ENCODE results near the gene RINL.
A peak's percentile ranks its signal among the peaks of the same experiment; 100 is the strongest.
"Not testable (repeated sequence)": the region's sequence is repeated elsewhere in the genome, so short reads cannot be mapped to it uniquely, and the experiment has no call there.

RINL gene

DNA sequence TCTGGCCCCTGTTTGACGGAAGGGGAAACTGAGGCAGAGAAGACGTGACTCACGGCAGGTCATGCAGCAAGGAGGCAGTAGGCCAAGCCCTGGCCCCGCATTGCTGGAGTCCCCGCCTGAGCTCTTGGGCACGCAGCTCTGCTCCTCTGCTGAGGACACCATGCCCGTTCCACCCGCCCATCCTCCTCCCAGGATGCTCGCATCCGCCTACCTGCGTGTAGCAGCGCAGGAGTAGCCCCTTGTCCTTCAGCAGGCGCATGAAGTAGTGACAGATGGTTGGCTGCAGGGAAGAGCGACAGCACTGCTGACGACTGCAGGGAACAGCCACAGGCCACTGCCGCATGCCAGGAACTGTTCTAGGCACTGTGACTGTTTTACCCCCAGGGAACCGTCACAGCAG lies 10.8 kb upstream of the RINL start:
- peaks cover 0 to 7% (median 0%) of the 10 kb centered on the region in 11 experiments; a peak in 2 of 22 replicates for H4K20me1 ChIP-seq
- peak overlapping the region in 1 of 11 experiments; percentile 10; a peak in 1 of 22 replicates for H3K9ac ChIP-seq
- peak overlapping the region in 4 of 11 experiments; percentile 16 to 43 (median 34); a peak in 4 of 22 replicates for H3K4me2 ChIP-seq
- H3K4me1 ChIP-seq: peaks cover 0 to 28% (median 22%) of the 10 kb centered on the region in 10 experiments; a peak in 16 of 20 replicates
- no peak for TF ChIP-seq Cebpa-rat (IDR thresholded peaks at IDR 0.05)
- H3K36me3 ChIP-seq: peaks cover 18 to 82% (median 48%) of the 10 kb centered on the region in 11 experiments
- no peaks in the 10 kb centered on the region for H3K9me3 ChIP-seq (replicated peaks in 1 of 11)
- no peak overlapping the region for H3K27ac ChIP-seq
- no peaks in the 10 kb centered on the region for H3K27me3 ChIP-seq
- no peak overlapping the region for H3K4me3 ChIP-seq

DNA sequence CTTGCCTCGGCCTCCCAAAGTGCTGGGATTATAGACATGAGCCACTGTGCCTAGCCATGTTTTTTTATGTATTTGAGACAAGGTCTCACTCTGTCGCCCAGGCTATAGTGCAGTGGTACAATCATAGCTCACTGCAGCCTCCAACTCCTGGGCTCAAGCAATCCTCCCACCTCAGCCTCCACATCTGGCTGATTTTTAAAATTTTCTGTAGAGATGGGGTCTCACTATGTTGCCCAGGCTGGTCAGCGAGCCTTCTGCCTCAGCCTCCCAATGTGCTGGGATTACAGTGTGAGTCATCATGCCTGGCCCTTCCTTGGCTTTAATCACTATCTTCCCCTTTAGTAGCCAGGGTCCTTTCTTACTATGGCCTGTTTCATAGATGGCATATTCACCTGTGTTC lies 6.6 kb upstream of the RINL start:
- peaks cover under 1 to 57% (median 45%) of the 10 kb centered on the region in 10 experiments; a peak in 17 of 20 replicates for H3K4me1 ChIP-seq
- not testable (repeated sequence) for H4K20me1 ChIP-seq; H3K9ac ChIP-seq; H3K27ac ChIP-seq; H3K27me3 ChIP-seq; H3K4me3 ChIP-seq; H3K4me2 ChIP-seq; H3K9me3 ChIP-seq (replicated peaks in 1 of 11)
- H3K36me3 ChIP-seq: peaks cover 13 to 74% (median 37%) of the 10 kb centered on the region in 11 experiments

DNA sequence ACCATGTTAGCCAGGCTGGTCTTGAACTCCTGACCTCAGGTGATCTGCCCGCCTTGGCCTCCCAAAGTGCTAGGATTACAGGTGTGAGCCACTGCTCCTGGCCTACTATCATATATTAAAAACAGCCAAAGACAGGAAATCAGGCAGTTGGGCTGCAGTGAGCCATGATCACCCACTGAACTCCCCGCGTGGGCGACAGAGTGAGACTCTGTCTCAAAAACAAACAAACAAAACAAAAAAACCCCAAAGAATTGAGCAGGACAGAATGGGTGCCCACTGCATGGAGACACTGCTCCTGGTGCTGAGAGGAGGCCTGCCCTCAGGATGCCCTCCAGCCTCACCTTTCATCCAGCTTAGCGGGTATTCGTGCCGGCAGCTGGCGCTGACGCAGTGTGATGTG lies 5.2 kb upstream of the RINL start:
- peak overlapping the region in 2 of 11 experiments; percentile 3 to 38; a peak in 3 of 22 replicates for H3K9ac ChIP-seq
- H3K27ac ChIP-seq: peak overlapping the region in 2 of 11 experiments; percentile 28 to 42; a peak in 4 of 22 replicates
- no peaks in the 10 kb centered on the region for H3K27me3 ChIP-seq
- no peaks in the 10 kb centered on the region for H4K20me1 ChIP-seq
- peaks cover 14 to 64% (median 51%) of the 10 kb centered on the region in 10 experiments for H3K4me1 ChIP-seq
- H3K9me3 ChIP-seq (replicated peaks in 1 of 11): no peaks in the 10 kb centered on the region
- no peak overlapping the region for H3K4me3 ChIP-seq
- H3K4me2 ChIP-seq: peak overlapping the region in 8 of 11 experiments; percentile 26 to 69 (median 51); a peak in 13 of 22 replicates
- no peak for TF ChIP-seq Cebpa-rat (IDR thresholded peaks at IDR 0.05)
- H3K36me3 ChIP-seq: peaks cover 0 to 60% (median 23%) of the 10 kb centered on the region in 11 experiments; a peak in 20 of 22 replicates

DNA sequence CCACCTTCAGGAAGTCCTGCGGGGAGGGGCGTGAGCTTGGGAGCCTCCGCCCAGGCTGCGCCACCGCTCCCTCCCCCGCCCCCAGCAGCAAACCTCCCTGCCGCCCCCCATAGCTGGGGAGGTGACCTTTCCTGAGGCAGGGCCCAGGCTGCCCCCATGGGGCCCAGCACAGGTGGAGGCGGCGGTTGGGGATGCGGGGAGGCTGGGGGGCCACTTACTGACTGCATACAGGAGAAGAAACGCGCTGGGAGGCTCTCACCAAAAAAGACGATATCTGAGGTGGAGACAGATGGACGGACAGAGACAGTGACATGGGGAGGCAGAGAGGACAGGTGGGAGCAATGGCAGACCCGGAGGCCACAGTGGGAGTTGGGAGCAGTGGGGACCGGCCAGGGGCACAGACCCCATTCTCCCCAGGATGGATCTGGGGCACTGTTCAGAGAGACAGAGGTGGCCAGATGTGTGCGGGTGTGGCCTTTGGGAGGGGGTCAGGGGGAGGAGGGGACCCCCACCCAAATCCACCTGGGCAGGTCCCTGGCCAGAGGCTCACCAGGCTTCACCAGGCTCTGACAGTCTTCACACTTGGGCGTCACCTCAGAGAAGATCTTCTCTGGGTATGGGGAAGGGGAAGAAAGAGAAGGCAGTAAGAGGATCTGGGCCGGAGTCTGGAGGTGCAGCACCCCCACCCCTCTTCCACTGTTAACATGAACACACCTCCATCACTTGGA lies 3.0 kb upstream of the RINL start:
- Histone ChIP-seq H3K4me1 (peaks cover 36 to 80% (median 72%) of the 10 kb centered on the region in 10 experiments), H3K4me2 (peak overlapping the region in 7 of 11 experiments; percentile 7 to 99 (median 97); a peak in 9 of 22 replicates), H3K27ac (peak overlapping the region in 4 of 11 experiments; percentile 45 to 97 (median 71); a peak in 6 of 22 replicates), H3K27me3 (no peaks in the 10 kb centered on the region), H4K20me1 (no peaks in the 10 kb centered on the region), H3K9ac (peak overlapping the region in 2 of 11 experiments; percentile 18 to 29; a peak in 1 of 22 replicates), H3K36me3 (peaks cover 0 to 42% (median 13%) of the 10 kb centered on the region in 11 experiments; a peak in 13 of 22 replicates), H3K4me3 (no peak overlapping the region), H3K9me3 (replicated peaks in 1 of 11) (no peaks in the 10 kb centered on the region)
- TF ChIP-seq Cebpa-rat (IDR thresholded peaks at IDR 0.05): no peak

DNA sequence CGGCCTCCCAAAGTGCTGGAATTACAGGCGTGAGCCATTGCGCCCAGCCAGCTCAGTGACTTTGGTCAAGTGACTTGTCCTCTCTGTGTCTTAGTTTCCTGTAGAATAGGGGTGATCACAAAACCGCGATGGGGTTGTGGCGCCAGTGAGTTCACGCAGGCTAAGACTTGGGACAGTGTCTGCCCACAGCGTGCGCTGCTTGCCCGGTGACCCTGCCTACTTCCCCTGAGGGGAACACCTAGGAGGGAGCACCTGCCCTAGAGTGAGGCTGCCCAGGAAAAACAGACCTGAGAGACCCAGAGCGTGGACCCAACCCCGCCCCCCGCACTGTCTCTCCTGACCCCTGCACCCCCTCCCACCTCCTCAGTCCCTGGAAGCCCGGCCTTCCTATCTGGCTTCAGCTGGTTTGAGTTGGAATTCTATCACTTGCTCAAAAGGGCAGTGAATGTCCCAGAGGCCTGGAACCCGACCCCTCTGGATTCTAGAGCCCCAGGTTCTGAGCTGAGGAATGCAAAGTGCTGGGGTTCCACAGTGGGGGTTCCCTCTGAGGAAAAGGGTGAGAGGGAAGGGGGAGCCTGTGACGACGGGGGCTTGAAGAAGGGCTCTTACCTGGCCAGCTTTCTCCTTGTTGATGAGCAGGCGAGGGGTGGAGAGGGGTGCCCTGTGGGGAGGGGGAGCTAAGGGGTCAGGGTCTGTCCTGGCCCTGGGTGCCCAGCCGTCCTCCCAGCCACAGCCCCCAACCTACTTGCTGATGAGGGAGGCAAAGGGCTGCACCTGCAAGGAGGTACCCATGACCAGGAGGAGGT lies 2.2 kb upstream of the RINL start:
- H3K9me3 ChIP-seq (replicated peaks in 1 of 11): no peaks in the 10 kb centered on the region
- H4K20me1 ChIP-seq: no peaks in the 10 kb centered on the region
- no peak for TF ChIP-seq Cebpa-rat (IDR thresholded peaks at IDR 0.05)
- H3K4me3 ChIP-seq: no peak overlapping the region
- peak overlapping the region in 3 of 11 experiments; percentile 82 to 85 (median 83); a peak in 5 of 22 replicates for H3K9ac ChIP-seq
- peak overlapping the region in 5 of 11 experiments; percentile 56 to 97 (median 86); a peak in 8 of 22 replicates for H3K27ac ChIP-seq
- peaks cover 0 to 42% (median 11%) of the 10 kb centered on the region in 11 experiments; a peak in 13 of 22 replicates for H3K36me3 ChIP-seq
- peaks cover 37 to 86% (median 76%) of the 10 kb centered on the region in 10 experiments for H3K4me1 ChIP-seq
- H3K27me3 ChIP-seq: no peaks in the 10 kb centered on the region
- peak overlapping the region in 8 of 11 experiments; percentile 91 to 99 (median 96); a peak in 15 of 22 replicates for H3K4me2 ChIP-seq

DNA sequence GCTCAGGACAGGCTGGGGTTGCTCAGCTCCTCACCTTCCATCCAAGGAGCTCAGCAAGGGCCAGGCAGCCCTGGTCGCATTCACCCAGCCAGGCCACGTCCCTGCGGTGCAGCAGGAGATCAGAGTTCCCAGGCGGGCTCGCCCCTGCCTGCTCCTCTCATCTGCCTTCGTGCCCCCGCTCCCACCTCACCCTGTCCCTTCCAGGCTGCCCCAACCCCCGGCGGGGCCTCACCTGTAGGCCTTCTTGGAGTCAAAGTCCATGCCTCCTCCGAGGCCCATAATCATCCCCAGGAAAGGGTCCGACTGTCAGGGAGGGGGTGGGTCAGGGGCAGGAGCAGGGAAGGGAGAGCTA lies 1.3 kb upstream of the RINL start:
- no peaks in the 10 kb centered on the region for H3K9me3 ChIP-seq (replicated peaks in 1 of 11)
- no peaks in the 10 kb centered on the region for H4K20me1 ChIP-seq
- H3K4me3 ChIP-seq: peak overlapping the region in 4 of 10 experiments; percentile 46 to 53 (median 50); a peak in 6 of 20 replicates
- TF ChIP-seq Cebpa-rat (IDR thresholded peaks at IDR 0.05): no peak
- H3K27me3 ChIP-seq: no peaks in the 10 kb centered on the region
- peaks cover 0 to 34% (median 11%) of the 10 kb centered on the region in 11 experiments; a peak in 13 of 22 replicates for H3K36me3 ChIP-seq
- H3K27ac ChIP-seq: peak overlapping the region in 10 of 11 experiments; percentile 84 to 97 (median 91); a peak in 19 of 22 replicates
- H3K9ac ChIP-seq: peak overlapping the region in 9 of 11 experiments; percentile 73 to 86 (median 82); a peak in 16 of 22 replicates
- H3K4me1 ChIP-seq: peaks cover 37 to 87% (median 76%) of the 10 kb centered on the region in 10 experiments
- peak overlapping the region in 10 of 11 experiments; percentile 88 to 99 (median 96); a peak in 20 of 22 replicates for H3K4me2 ChIP-seq

DNA sequence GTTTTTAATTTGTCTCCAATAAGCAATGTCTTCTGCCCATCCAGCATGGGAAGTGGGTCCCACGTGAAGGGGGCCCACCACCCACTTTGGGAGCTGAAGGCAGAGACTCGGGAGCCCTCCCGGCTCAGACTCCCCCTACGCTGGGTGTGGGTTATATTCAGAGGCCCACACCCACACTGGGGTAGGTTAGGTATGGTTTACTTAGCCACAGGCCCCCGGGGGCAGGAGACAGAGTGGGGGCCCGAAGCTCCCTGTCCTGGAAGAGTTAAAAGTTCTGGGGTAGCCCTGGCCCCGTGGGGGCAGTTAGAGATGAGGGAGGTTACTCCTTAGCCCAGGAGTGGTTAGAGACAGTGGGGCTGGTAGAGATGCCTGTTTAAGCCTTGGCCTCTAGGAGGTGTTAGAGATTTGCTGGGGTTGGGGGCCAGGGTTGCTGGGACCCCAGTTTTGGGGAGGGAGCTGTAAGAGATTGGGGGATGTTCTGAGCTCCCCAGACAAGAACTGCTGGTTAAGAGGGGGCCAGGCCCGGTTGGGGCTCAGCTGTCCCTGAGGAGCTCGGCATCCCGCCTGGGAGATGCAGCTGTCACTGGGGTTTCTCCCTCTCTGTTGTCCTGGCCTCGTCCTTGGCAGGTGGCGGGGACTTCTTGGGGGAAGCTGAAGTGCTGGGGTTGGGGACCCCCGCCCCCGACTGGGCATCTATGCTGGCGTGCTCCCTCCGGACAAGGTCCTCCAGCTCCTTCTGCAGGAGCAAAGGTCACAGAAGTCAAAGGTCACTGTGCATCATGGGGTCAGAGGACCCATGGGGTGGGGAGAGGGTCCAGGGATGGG lies 712 bp upstream of the RINL start:
- Histone ChIP-seq H3K4me1 (peaks cover 37 to 90% (median 79%) of the 10 kb centered on the region in 10 experiments), H3K27ac (peak overlapping the region; percentile 78 to 97 (median 90)), H3K4me2 (peak overlapping the region; percentile 87 to 99 (median 96)), H3K9ac (peak overlapping the region; percentile 73 to 86 (median 83)), H3K27me3 (no peaks in the 10 kb centered on the region), H3K4me3 (peak overlapping the region in 9 of 10 experiments; percentile 44 to 66 (median 51); a peak in 18 of 20 replicates), H3K36me3 (peaks cover 0 to 32% (median 11%) of the 10 kb centered on the region in 11 experiments; a peak in 13 of 22 replicates), H4K20me1 (no peaks in the 10 kb centered on the region), H3K9me3 (replicated peaks in 1 of 11) (no peaks in the 10 kb centered on the region)
- TF ChIP-seq Cebpa-rat (IDR thresholded peaks at IDR 0.05): no peak

Data from BLaER1 treated with 17β-estradiol and CSF1 and Interleukin-3, amounts not matched to agents 10 nM and 100 nM (cell line).